Gastroesophageal sphincter (tissue), 4 donors: ENCODE data around the gene DDX10. TPM values are rescaled to one million over a fixed set of nuclear protein-coding genes. Genes with fewer than 3 reads are reported as not detected.
"Not testable (repeated sequence)": the region's sequence is repeated elsewhere in the genome, so short reads cannot be mapped to it uniquely, and the experiment has no call there.

ENCODE experiments used
- ATAC-seq: fragments of 150-250 bp; one replicate; pipeline ENCODE4 v1.9.1; 2016; ENCODE audit warnings: mild to moderate bottlenecking, moderate library complexity
- H3K27ac ChIP-seq, 4 donors: fragments of 200-600 bp; sonication (generic) in 3 of 4; 1 replicate in 3 of 4; 2 replicates in 1 of 4; pipeline ENCODE4 v1.5.1; 2016 to 2019
- H3K27me3 ChIP-seq: fragments of 200-600 bp; sonication (generic); one replicate; pipeline ENCODE4 v1.5.1; 2019
- H3K36me3 ChIP-seq, 2 donors: fragments of 200-600 bp; sonication (generic); one replicate each; pipeline ENCODE4 v1.5.1; 2019; ENCODE audit warnings: control low read depth in 1 of 2
- H3K4me1 ChIP-seq, 3 donors: fragments of 200-600 bp; sonication (generic); 1 replicate in 2 of 3; 2 replicates in 1 of 3; pipeline ENCODE4 v1.5.1; 2016 to 2019; ENCODE audit warnings: control low read depth in 2 of 3
- H3K4me3 ChIP-seq, 2 donors: fragments of 200-600 bp; sonication (generic); one replicate each; pipeline ENCODE4 v1.5.1; 2019; ENCODE audit warnings: mild to moderate bottlenecking in 1 of 2, moderate library complexity in 1 of 2
- H3K9me3 ChIP-seq, 3 donors: fragments of 200-600 bp; sonication (generic); one replicate each; pipeline ENCODE4 v1.5.1; 2017 to 2019; ENCODE audit warnings: control low read depth in 2 of 3
- EP300 ChIP-seq: sonication (generic); formaldehyde crosslinking; IDR thresholded peaks from one replicate; pipeline ENCODE4 v1.6.1; 2017; ENCODE audit warnings: antibody characterized with exemption, mild to moderate bottlenecking
- POLR2A ChIP-seq, 2 donors: fragments of 450-650 bp; IDR thresholded peaks; one replicate each; pipeline ENCODE4 v1.6.1; 2017; ENCODE audit warnings: antibody characterized with exemption in 2 of 2, mild to moderate bottlenecking in 2 of 2, moderate library complexity in 1 of 2
- POLR2AphosphoS5 ChIP-seq: sonication (generic); formaldehyde crosslinking; IDR thresholded peaks from one replicate; pipeline ENCODE4 v1.6.1; 2017; ENCODE audit warnings: antibody characterized with exemption
- WGBS, 2 donors: methylation state at CpG; one replicate each; pipeline ENCODE4 v1.1.5; 2018; ENCODE audit warnings: low coverage in 1 of 2; 5-methylcytosine and 5-hydroxymethylcytosine counted together
- total RNA-seq, 4 donors: library from RNA; depleted of rRNA; stranded (reverse); fragments of >200 nt; gene quantifications; one replicate each; pipeline ENCODE4 v1.1.0, GENCODE V29; 2016
- TF ChIP-seq, protein P1 (sequence below), 4 experiments: fragments of 200-600 bp in 2 of 4; fragments of 450-650 bp in 2 of 4; sonication (generic) in 1 of 4; IDR thresholded peaks; one replicate each; pipeline ENCODE4 v1.5.1; 2017 to 2019; ENCODE audit warnings: antibody characterized with exemption in 4 of 4, mild to moderate bottlenecking in 2 of 4, moderate library complexity in 2 of 4

The DDX10 gene
- total RNA-seq, 4 donors from 2014 or later = 16.3 to 44.8 (median 22.5) TPM

DNA sequence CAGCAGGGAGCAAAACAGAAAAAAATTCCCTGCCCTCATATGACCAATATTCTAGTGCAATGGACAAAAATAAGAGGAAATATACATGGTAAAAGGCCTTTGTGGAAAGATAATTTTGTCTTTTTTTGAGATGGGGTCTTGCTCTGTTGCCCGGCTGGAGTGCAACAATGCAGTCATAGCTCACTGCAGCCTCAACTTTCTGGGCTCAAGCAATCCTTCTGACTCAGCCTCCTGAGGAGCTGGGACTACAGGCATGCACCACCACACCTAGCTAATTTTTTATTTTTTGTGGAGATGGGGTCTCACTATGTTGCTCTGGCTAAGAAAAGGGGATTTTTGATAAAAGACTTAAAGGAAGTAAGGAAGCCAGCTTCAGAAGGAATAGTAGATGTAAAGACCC is 25.7 kb upstream of the DDX10 start:
- TF ChIP-seq, protein P1, sequence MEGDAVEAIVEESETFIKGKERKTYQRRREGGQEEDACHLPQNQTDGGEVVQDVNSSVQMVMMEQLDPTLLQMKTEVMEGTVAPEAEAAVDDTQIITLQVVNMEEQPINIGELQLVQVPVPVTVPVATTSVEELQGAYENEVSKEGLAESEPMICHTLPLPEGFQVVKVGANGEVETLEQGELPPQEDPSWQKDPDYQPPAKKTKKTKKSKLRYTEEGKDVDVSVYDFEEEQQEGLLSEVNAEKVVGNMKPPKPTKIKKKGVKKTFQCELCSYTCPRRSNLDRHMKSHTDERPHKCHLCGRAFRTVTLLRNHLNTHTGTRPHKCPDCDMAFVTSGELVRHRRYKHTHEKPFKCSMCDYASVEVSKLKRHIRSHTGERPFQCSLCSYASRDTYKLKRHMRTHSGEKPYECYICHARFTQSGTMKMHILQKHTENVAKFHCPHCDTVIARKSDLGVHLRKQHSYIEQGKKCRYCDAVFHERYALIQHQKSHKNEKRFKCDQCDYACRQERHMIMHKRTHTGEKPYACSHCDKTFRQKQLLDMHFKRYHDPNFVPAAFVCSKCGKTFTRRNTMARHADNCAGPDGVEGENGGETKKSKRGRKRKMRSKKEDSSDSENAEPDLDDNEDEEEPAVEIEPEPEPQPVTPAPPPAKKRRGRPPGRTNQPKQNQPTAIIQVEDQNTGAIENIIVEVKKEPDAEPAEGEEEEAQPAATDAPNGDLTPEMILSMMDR (IDR thresholded peaks at IDR 0.05) = no peak
- TF ChIP-seq POLR2AphosphoS5 = no peak
- no peak for TF ChIP-seq POLR2A (IDR thresholded peaks at IDR 0.05)
- no peak for TF ChIP-seq EP300
- no peaks in the 10 kb centered on the region for H3K36me3 ChIP-seq
- H3K27ac ChIP-seq = no peak overlapping the region
- no peaks in the 10 kb centered on the region for H3K27me3 ChIP-seq
- H3K9me3 ChIP-seq = no peaks in the 10 kb centered on the region
- WGBS, 2 donors = 40 to 86% methylated on average over 1 of the region's 1 CpG
- ATAC-seq = no peak
- no peak overlapping the region for H3K4me3 ChIP-seq
- H3K4me1 ChIP-seq = no peaks in the 10 kb centered on the region

DNA sequence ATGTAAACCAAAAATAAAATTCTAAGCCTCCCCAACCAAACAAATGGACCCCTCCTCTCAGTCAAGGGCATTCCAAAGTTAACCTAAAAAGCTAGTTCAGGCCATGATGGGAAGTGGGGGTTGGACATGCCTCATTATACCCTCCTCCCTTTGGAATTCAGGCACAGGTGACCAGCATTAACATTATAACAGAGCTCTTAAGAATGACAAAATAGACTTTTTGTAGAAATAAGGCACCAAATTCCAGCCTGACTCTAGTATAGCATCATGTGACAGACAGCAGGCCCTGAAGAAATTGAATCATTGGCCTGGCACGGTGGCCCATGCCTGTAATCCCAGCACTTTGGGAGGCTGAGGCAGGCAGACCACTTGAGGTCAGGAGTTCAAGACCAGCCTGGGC is 23.1 kb upstream of the DDX10 start:
- H3K9me3 ChIP-seq, H3K27ac ChIP-seq, H3K4me3 ChIP-seq, ATAC-seq, H3K36me3 ChIP-seq, H3K4me1 ChIP-seq, H3K27me3 ChIP-seq: not testable (repeated sequence)
- WGBS, 2 donors = no CpG with 5 or more reads among the region's 1 CpG

DNA sequence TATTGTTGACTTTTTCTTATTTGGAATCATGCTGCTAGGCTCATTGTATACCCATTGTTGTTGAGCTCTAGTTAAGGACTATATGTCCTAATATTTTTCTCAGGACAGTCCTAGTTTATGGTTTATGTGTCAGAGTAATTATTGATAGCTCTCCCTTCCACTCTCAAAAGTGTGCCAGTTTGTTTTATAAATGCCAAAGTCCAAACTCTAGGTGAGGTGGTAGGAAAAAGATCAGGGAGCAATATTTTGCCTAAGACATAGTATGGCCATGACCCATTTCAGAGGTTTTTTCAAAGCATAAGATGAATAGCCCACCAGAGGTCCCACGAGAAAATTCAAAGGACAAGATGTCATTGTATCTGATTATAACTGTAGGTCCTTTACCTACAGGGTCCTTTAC is 20.9 kb upstream of the DDX10 start:
- Histone ChIP-seq H3K27ac (no peak overlapping the region), H3K27me3 (no peaks in the 10 kb centered on the region)
- 40 to 56% methylated on average over 1 of the region's 1 CpG for WGBS, 2 donors

DNA sequence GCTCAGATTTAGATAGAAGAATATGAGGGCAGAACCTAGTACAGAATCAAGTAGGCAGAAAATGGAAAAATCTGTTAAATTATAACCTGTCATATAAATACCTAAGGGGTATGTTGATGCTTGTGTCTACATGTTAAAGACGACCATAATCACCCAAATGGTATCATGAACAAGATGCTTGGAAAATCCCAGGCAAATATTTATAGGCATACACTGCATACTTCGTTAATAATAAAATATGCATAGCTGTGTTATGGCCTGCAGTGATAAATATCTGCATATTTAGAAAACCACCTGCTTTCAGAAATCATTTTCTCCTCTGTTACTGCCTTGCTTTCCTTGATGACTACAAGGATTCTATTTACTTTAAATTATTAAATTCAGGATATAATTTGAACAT is 18.9 kb upstream of the DDX10 start:
- WGBS, 2 donors = 56 to 67% methylated on average over 2 of the region's 2 CpGs
- no peak for ATAC-seq
- H3K27ac ChIP-seq = no peak overlapping the region
- no peaks in the 10 kb centered on the region for H3K27me3 ChIP-seq
- peaks cover 0 to 6% (median 0%) of the 10 kb centered on the region in 3 donors for H3K4me1 ChIP-seq
- H3K36me3 ChIP-seq = no peaks in the 10 kb centered on the region
- no peak overlapping the region for H3K4me3 ChIP-seq
- TF ChIP-seq POLR2AphosphoS5 (no peak), POLR2A (IDR thresholded peaks at IDR 0.05) (no peak), EP300 (no peak)
- TF ChIP-seq, protein P1 (IDR thresholded peaks at IDR 0.05) = no peak
- no peaks in the 10 kb centered on the region for H3K9me3 ChIP-seq

More for the DNA sequence above, 20.9 kb upstream of the DDX10 start:
- ATAC-seq = no peak
- H3K36me3 ChIP-seq = no peaks in the 10 kb centered on the region
- H3K4me1 ChIP-seq = peaks cover 0 to 6% (median 0%) of the 10 kb centered on the region in 3 donors
- no peak overlapping the region for H3K4me3 ChIP-seq
- TF ChIP-seq EP300 (no peak), POLR2AphosphoS5 (no peak), POLR2A (IDR thresholded peaks at IDR 0.05) (no peak)
- TF ChIP-seq, protein P1 (IDR thresholded peaks at IDR 0.05) = no peak
- no peaks in the 10 kb centered on the region for H3K9me3 ChIP-seq

DNA sequence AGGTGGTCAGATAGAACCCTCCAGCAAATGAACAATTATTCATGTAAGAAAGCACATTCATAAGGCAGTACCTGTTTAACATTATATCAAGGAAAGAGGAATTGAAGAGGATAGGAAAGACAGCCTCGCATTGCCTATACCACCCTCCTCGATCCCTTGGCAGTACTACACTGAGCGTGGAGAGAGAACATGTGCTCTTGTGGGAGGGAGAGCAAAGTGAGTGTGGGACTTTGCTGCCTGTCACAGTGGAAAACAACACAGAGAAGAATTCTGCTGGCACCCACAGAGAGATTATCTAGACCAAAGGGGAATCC is 17.5 kb upstream of the DDX10 start:
- TF ChIP-seq POLR2AphosphoS5 = no peak
- TF ChIP-seq EP300 = no peak
- no peak for TF ChIP-seq POLR2A (IDR thresholded peaks at IDR 0.05)
- TF ChIP-seq, protein P1 (IDR thresholded peaks at IDR 0.05) = no peak
- no peaks in the 10 kb centered on the region for H3K9me3 ChIP-seq
- H3K4me1 ChIP-seq = peaks cover 0 to 6% (median 0%) of the 10 kb centered on the region in 3 donors
- 87% methylated on average over 3 of the region's 3 CpGs; no CpG with 5 or more reads in 1 of the 2 donors for WGBS, 2 donors
- no peak overlapping the region for H3K4me3 ChIP-seq
- ATAC-seq = peak; percentile 11
- H3K27ac ChIP-seq = no peak overlapping the region
- H3K27me3 ChIP-seq = no peaks in the 10 kb centered on the region
- no peaks in the 10 kb centered on the region for H3K36me3 ChIP-seq
